ENCODE measurements around the gene EVA1C.

DNA sequence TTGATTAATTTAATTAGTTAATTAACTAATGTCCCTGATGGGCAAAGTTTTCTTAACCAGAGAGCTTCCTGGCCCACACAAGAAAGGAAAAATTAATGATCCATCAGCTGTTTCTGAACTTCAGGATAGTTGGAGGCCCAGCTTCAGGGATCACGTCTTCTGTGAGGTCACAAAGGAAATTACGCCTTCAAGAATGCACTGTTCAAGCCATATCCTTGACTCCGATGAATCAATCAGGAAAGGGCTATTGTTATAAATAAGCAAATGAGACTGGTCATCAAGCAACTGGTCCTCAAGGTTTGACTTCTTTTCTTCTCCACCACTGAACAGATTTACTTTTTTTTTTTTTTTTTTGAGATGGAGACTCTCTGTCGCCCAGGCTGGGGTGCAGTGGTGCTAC, 132.2 kb downstream of the EVA1C start:
- TF ChIP-seq EZH2 (IDR thresholded peaks at IDR 0.05; ENCODE audit: borderline replicate concordance) = no peak
- TF ChIP-seq, protein P1, sequence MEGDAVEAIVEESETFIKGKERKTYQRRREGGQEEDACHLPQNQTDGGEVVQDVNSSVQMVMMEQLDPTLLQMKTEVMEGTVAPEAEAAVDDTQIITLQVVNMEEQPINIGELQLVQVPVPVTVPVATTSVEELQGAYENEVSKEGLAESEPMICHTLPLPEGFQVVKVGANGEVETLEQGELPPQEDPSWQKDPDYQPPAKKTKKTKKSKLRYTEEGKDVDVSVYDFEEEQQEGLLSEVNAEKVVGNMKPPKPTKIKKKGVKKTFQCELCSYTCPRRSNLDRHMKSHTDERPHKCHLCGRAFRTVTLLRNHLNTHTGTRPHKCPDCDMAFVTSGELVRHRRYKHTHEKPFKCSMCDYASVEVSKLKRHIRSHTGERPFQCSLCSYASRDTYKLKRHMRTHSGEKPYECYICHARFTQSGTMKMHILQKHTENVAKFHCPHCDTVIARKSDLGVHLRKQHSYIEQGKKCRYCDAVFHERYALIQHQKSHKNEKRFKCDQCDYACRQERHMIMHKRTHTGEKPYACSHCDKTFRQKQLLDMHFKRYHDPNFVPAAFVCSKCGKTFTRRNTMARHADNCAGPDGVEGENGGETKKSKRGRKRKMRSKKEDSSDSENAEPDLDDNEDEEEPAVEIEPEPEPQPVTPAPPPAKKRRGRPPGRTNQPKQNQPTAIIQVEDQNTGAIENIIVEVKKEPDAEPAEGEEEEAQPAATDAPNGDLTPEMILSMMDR (IDR thresholded peaks at IDR 0.05; ENCODE audit: poor library complexity) = no peak
- no peak for TF ChIP-seq EZH2phosphoT487 (IDR thresholded peaks at IDR 0.05; ENCODE audit: low read depth, severe bottlenecking, unreplicated experiment)
